Lung (tissue), 12 donors: ENCODE data around the gene ADD2. TPM values are rescaled to one million over a fixed set of nuclear protein-coding genes. Genes with fewer than 3 reads are reported as not detected.
"Not testable (repeated sequence)": the region's sequence is repeated elsewhere in the genome, so short reads cannot be mapped to it uniquely, and the experiment has no call there.

Source experiments
- ATAC-seq: fragments of 200-7000 bp; cut with Tn5 transposase; one replicate; pipeline ENCODE4 v1.9.1; 2020; ENCODE audit warnings: moderate number of reproducible peaks; ENCODE audit not compliant: insufficient read depth, low FRiP score
- DNase-seq, 3 donors: peaks; one replicate each; pipeline ENCODE4 v3.0.0-alpha.2; 2013 to 2017
- H3K27ac ChIP-seq, 2 donors: one replicate each; pipeline ENCODE4 v1.5.1; 2013; ENCODE audit warnings: mild to moderate bottlenecking in 2 of 2, moderate library complexity in 2 of 2, control low read depth in 1 of 2, inconsistent platforms in 1 of 2, low read depth in 1 of 2, low read length in 1 of 2
- H3K27me3 ChIP-seq, 3 donors: one replicate each; pipeline ENCODE4 v1.5.1; 2013; ENCODE audit warnings: low read length in 2 of 3; ENCODE audit not compliant: control insufficient read depth in 3 of 3, insufficient read depth in 3 of 3
- H3K36me3 ChIP-seq, 4 donors: one replicate each; pipeline ENCODE4 v1.5.1; 2013; ENCODE audit warnings: low read length in 4 of 4, mild to moderate bottlenecking in 1 of 4, moderate library complexity in 1 of 4; ENCODE audit not compliant: control insufficient read depth in 4 of 4, insufficient read depth in 4 of 4
- H3K4me1 ChIP-seq, 5 donors: one replicate each; pipeline ENCODE4 v1.5.1; 2013; ENCODE audit warnings: low read length in 5 of 5, mild to moderate bottlenecking in 2 of 5, moderate library complexity in 1 of 5; ENCODE audit not compliant: control insufficient read depth in 5 of 5, insufficient read depth in 5 of 5
- H3K4me3 ChIP-seq: one replicate; pipeline ENCODE4 v1.5.1; 2013; ENCODE audit warnings: mild to moderate bottlenecking, control low read depth, moderate library complexity
- H3K9ac ChIP-seq, 2 donors: one replicate each; pipeline ENCODE4 v1.5.1; 2013; ENCODE audit warnings: low read length in 2 of 2, control low read depth in 1 of 2; ENCODE audit not compliant: insufficient read depth in 1 of 2
- H3K9me3 ChIP-seq, 4 donors: one replicate each; pipeline ENCODE4 v1.5.1; 2013; ENCODE audit warnings: low read length in 3 of 4, mild to moderate bottlenecking in 1 of 4, moderate library complexity in 1 of 4; ENCODE audit not compliant: control insufficient read depth in 4 of 4, insufficient read depth in 3 of 4
- WGBS, 2 donors: extraction: QIAGEN DNeasy Blood & Tissue Kit; methylation state at CpG; one replicate each; pipeline ENCODE4 v1.1.7; 2013; 5-methylcytosine and 5-hydroxymethylcytosine counted together
- polyA plus RNA-seq, 2 donors: library from polyadenylated mRNA; stranded (reverse); fragments of 200-250 nt; gene quantifications; one replicate each; pipeline ENCODE4 v1.2.1, GENCODE V29; 2013
- total RNA-seq, 2 donors: library from RNA; depleted of rRNA in 1 of 2; stranded (reverse); fragments of >200 nt in 1 of 2; gene quantifications; one replicate each; pipeline ENCODE4 v1.2.1, GENCODE V29; 2014 to 2021
- TF ChIP-seq, protein P1 (sequence below): IDR thresholded peaks from 2 replicates; pipeline ENCODE4 v1.5.1; 2012; ENCODE audit warnings: mild to moderate bottlenecking; ENCODE audit errors: control extremely low read depth, extremely low read depth
- donor health status: control.
- donor health status: control.
- donor health status: Bipolar disorder and iron deficiency.
- donor health status: healthy.
- donor health status: DM: yes; HTN: yes; CAD: no.

ADD2 gene
- total and polyA plus RNA-seq, 4 donors, result 0.35 to 5.9 (median 1.8) TPM

DNA sequence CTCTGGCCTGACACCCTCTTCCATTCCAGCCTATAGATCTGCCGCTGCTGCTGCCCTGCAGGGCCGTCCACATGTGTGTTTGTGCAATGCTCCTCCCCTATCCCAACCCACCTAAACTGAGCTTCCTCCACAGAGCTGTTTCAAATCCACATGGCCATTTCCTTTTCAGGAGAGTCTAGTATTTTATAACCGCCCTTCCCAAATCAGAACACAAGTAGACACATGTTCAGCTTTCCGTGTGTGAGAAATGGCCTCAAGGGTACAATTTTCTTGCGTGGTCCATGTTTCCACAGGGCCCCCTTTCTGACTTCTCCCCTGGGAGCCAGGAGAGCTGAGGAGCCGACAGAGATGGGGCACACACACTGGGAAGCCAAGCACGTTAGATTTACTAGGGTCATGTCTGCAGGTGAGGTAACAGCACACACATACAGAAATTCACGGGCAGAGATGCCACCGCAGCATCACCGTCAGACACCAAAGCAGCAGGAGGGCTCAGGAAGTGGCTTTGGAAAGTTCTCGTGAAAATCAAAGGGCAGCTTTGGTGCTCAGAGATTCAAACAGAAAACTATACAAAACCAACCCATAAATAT, 111.5 kb downstream of the ADD2 start:
- Histone ChIP-seq H3K4me1 (no peaks in the 10 kb centered on the region), H3K27ac (no peak overlapping the region), H3K9ac (no peak overlapping the region), H3K9me3 (peaks cover 0 to 3% (median 0%) of the 10 kb centered on the region in 4 donors), H3K27me3 (peaks cover 0 to 10% (median 4%) of the 10 kb centered on the region in 3 donors), H3K36me3 (no peaks in the 10 kb centered on the region), H3K4me3 (no peak overlapping the region)
- TF ChIP-seq, protein P1, sequence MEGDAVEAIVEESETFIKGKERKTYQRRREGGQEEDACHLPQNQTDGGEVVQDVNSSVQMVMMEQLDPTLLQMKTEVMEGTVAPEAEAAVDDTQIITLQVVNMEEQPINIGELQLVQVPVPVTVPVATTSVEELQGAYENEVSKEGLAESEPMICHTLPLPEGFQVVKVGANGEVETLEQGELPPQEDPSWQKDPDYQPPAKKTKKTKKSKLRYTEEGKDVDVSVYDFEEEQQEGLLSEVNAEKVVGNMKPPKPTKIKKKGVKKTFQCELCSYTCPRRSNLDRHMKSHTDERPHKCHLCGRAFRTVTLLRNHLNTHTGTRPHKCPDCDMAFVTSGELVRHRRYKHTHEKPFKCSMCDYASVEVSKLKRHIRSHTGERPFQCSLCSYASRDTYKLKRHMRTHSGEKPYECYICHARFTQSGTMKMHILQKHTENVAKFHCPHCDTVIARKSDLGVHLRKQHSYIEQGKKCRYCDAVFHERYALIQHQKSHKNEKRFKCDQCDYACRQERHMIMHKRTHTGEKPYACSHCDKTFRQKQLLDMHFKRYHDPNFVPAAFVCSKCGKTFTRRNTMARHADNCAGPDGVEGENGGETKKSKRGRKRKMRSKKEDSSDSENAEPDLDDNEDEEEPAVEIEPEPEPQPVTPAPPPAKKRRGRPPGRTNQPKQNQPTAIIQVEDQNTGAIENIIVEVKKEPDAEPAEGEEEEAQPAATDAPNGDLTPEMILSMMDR, result no peak
- 68 to 76% methylated on average over 11 of the region's 11 CpGs for WGBS, 2 donors
- ATAC-seq (no peak), DNase-seq (no peak)

- peaks cover 0 to 2% (median 0%) of the 10 kb centered on the region in 4 donors for H3K9me3 ChIP-seq
- no peak for DNase-seq
- TF ChIP-seq, protein P1, result no peak
- ATAC-seq, result no peak
- H3K4me3 ChIP-seq, result no peak overlapping the region
- no peaks in the 10 kb centered on the region for H3K4me1 ChIP-seq
- H3K27ac ChIP-seq, result no peak overlapping the region
- 79 to 83% methylated on average over 4 of the region's 4 CpGs for WGBS, 2 donors
- H3K27me3 ChIP-seq, result peaks cover 0 to 10% (median 4%) of the 10 kb centered on the region in 3 donors
- H3K9ac ChIP-seq, result no peak overlapping the region
- no peaks in the 10 kb centered on the region for H3K36me3 ChIP-seq
Observed at GRCh38 chr2:70655786-70656185, 112.2 kb downstream of the ADD2 start.

GRCh38 chr2:70655211-70655610, 112.8 kb downstream of the ADD2 start:
- H3K27me3 ChIP-seq, result peaks cover 0 to 10% (median 4%) of the 10 kb centered on the region in 3 donors
- H3K9me3 ChIP-seq, H3K4me3 ChIP-seq, H3K9ac ChIP-seq, H3K4me1 ChIP-seq, ATAC-seq, H3K36me3 ChIP-seq, H3K27ac ChIP-seq: not testable (repeated sequence)
- DNase-seq, result peak in 2 of 3 donors; percentile 50 to 67
- 39 to 54% methylated on average over 6 of the region's 6 CpGs for whole genome bisulfite sequencing, 2 donors
- TF ChIP-seq, protein P1, result peak; percentile 0

DNA sequence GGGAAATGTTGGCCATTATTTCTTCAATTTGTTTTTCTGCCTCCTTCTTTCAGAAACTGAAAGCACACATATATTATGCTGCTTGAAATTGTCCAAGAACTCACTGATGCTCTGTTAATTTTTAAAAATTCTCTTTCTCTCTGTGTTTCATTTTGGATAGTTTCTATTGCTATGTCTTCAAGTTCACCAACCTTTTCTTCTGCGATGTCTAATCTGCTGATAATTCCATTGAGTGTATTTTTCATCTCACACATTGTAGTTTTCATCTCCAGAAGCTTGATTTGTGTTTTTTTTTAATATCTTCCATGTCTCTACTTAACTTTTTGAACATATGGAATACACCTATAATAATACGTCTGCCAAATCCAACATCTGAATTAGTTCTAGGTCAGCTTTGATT, 116.3 kb downstream of the ADD2 start:
- no peak for ATAC-seq
- peaks cover 0 to 2% (median 0%) of the 10 kb centered on the region in 4 donors for H3K9me3 ChIP-seq
- WGBS, 2 donors, result 90 to 95% methylated on average over 2 of the region's 2 CpGs
- DNase-seq, result no peak
- no peaks in the 10 kb centered on the region for H3K4me1 ChIP-seq
- H3K27ac ChIP-seq, result no peak overlapping the region
- H3K4me3 ChIP-seq, result no peak overlapping the region
- H3K9ac ChIP-seq, result no peak overlapping the region
- TF ChIP-seq, protein P1, result no peak
- H3K27me3 ChIP-seq, result peaks cover 0 to 8% (median 4%) of the 10 kb centered on the region in 3 donors
- no peaks in the 10 kb centered on the region for H3K36me3 ChIP-seq
